Measurements from ENCODE around the gene LRRC28.

Gene LRRC28

DNA sequence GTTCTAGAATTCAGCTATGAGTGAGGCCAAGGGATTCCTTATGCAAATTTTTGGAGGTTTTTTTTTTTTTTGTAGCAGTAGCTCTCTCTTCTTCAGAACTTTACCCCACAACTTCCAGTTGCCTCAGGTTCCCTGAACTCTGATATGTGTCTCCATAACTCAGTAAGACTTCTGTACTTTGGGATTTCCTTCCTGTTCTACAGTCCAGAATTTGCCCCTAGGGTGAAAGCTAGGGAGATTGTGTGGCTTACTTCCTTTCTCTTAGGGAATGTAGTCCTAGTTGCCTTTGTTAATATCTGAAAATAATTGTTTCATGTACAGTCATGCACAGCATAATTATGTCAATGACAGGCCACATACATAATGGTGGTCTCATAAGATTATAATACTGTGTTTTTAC is 30.8 kb downstream of the LRRC28 start:
- TF ChIP-seq, protein P1, sequence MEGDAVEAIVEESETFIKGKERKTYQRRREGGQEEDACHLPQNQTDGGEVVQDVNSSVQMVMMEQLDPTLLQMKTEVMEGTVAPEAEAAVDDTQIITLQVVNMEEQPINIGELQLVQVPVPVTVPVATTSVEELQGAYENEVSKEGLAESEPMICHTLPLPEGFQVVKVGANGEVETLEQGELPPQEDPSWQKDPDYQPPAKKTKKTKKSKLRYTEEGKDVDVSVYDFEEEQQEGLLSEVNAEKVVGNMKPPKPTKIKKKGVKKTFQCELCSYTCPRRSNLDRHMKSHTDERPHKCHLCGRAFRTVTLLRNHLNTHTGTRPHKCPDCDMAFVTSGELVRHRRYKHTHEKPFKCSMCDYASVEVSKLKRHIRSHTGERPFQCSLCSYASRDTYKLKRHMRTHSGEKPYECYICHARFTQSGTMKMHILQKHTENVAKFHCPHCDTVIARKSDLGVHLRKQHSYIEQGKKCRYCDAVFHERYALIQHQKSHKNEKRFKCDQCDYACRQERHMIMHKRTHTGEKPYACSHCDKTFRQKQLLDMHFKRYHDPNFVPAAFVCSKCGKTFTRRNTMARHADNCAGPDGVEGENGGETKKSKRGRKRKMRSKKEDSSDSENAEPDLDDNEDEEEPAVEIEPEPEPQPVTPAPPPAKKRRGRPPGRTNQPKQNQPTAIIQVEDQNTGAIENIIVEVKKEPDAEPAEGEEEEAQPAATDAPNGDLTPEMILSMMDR (IDR thresholded peaks at IDR 0.05; ENCODE audit: low read depth, low read length) = no peak
- DNase-seq (ENCODE audit: extremely low read depth, low read depth) = no peak

DNA sequence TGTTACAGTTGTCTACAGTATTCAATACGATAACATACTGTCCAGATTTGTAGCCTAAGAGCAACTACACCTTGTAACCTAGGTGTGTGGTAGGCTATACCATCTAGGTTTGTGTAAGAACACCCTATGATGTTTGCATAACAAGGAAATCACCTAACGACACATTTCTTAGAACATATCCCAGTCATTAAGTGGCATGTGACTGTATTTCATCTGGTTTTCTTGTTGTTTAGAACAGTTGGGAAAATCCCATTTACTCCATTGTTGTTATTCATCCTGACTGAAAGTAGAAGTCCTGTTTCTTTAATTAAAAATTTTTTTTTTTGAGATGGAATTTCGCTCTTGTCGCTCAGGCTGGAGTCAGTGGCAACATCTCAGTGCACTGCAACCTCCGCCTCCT is 31.3 kb downstream of the LRRC28 start:
- no peak for DNase-seq (ENCODE audit: extremely low read depth, low read depth)
- TF ChIP-seq, protein P1 (IDR thresholded peaks at IDR 0.05; ENCODE audit: low read depth, low read length) = no peak

DNA sequence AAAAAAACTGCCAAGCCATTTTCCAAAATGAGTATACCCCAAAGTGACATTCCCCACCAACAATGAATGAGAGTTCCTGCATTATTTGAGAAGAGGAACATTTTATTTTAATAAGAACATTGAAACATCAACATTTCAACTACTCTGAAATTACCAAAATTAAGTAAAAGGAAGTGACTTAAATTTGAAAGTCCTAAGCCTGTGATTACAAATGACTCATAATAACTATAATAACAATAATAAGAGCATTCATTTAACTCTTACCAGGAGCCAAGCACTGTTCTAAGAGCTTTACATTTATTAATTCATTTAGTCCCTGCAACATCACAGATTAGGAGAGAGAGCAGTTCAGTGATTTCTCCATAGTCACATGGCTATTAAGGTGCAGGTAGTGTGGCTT is 32.4 kb downstream of the LRRC28 start:
- no peak for DNase-seq (ENCODE audit: extremely low read depth, low read depth)
- TF ChIP-seq, protein P1 (IDR thresholded peaks at IDR 0.05; ENCODE audit: low read depth, low read length) = no peak

DNA sequence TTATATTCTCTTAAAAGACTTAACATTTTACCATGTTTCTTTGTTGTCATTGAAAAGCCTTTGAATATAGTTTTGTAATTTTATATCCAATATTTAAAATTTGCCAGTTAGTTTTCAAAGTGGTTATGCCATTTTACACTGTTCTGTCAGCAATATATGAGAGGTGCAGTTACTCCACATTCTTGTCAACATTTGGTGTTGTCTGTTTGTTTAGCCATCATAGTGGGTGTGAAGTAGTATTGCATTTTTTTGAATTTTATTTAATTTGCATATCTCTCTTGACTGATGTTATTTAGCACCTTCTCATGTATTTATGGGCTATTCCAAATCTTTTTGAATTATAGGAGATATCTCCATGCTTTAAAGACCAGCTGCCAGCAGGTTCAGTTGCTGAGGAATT is 40.4 kb downstream of the LRRC28 start:
- DNase-seq (ENCODE audit: extremely low read depth, low read depth) = no peak
- TF ChIP-seq, protein P1 (IDR thresholded peaks at IDR 0.05; ENCODE audit: low read depth, low read length) = no peak

DNA sequence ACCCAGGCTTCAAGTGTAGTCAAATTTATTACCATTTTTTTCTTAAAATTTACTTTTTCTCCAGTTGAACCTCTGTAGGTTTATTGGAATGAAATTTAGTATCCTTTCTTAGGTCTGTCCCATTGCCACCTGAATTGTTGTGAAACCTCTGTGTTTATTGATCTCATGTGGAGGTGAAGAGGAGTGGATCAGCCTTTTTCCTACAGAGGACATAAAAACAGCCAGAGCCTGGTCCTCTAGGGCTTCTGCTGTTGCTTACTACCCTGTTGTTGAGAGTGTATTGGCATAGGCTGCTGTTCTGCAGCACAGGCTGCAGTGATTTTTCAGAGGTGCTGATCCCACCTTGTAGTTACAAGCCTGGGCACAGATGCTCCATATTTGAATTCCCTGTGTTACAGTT is 44.6 kb downstream of the LRRC28 start:
- DNase-seq (ENCODE audit: extremely low read depth, low read depth) = no peak
- TF ChIP-seq, protein P1 (IDR thresholded peaks at IDR 0.05; ENCODE audit: low read depth, low read length) = no peak

GRCh38 chr15:99296386-99296785 is 45.1 kb downstream of the LRRC28 start:
- no peak for DNase-seq (ENCODE audit: extremely low read depth, low read depth)
- TF ChIP-seq, protein P1 (IDR thresholded peaks at IDR 0.05; ENCODE audit: low read depth, low read length) = no peak

GRCh38 chr15:99303907-99304306 is 52.6 kb downstream of the LRRC28 start:
- TF ChIP-seq, protein P1 (IDR thresholded peaks at IDR 0.05; ENCODE audit: low read depth, low read length) = no peak
- DNase-seq (ENCODE audit: extremely low read depth, low read depth) = no peak

Measured in AG09319 (cell line).